NCI-H146 treated with DMSO at 0.1 percent for 48 hours (cell line): ENCODE data around the gene AP1AR.
"Not testable (repeated sequence)": the region's sequence is repeated elsewhere in the genome, so short reads cannot be mapped to it uniquely, and the experiment has no call there.

Experiments
- DNase-seq: peaks from one replicate; lab custom pipeline; 2025; ENCODE audit not compliant: unreplicated experiment; lab: John Stamatoyannopoulos, UW

The AP1AR gene

DNA sequence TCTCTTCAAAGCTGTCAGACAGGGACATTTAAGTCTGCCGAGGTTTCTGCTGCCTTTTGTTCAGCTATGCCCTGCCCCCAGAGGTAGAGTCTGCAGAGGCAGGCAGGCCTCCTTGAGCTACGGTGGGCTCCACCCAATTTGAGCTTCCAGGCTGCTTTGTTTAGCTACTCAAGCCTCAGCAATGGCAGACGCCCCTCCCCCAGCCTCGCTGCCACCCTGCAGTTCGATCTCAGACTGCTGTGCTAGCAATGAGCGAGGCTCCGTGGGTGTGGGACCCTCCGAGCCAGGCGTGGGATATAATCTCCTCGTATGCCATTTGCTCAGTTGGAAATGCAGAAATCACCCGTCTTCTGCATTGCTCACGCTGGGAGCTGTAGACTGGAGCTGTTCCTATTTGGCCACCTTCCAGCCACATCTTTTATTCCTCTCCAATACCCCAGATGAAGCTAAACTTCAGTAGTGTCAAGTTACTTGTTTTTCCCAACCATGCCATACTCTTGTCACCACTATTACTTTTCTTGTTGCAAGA is 77.7 kb downstream of the AP1AR start:
- not testable (repeated sequence) for DNase-seq

GRCh38 chr4:112311516-112311915 is 79.9 kb downstream of the AP1AR start:
- DNase-seq = no peak

DNA sequence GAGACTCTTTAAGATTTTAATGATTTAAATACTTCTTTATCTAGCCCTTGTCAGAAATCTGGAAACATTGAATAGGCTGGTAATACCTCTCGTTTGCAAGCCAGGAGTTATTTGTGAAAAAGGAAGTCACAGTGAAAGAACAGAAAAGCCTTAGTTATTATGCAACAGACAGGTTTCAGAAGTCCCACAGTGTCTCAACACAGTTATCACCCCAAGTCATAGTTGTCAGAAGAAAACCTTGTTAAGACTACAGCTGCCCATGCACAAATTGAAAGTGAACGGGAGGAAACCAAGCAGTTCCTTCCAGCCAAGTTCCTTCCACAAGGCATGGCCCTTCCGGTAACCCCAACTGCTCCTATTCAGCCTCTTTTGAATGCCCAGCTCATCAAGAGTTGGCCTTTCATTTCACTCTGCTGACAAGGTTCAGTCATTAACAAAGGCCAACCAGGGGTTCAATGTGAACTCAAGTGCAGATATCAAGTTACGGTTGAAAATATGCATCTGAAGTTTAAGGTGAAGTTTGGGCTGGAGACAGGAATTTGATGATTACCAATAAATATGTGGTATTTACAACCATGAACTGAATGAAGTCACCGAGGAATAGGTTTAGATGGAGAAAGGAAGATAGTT is 81.1 kb downstream of the AP1AR start:
- no peak for DNase-seq

GRCh38 chr4:112315446-112315845 is 83.9 kb downstream of the AP1AR start:
- DNase-seq = no peak

DNA sequence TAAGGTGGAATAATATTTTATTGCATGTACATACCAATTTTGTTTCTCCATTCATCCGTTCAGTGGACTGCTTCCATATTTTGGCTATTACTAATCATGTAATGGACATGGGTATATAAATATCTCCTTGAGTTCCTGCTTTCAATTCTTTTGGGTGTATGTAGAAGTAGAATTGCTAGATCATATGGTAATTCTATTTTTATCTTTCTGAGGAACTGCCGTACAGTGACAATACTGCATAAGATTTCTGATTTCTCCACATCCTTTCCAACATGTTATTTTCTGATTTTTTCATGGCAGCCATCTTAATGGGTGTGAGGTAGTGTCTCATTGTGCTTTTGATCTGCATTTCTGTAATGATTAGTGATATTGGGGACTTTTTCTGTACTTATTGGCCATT is 84.8 kb downstream of the AP1AR start:
- no peak for DNase-seq

GRCh38 chr4:112318239-112319142 is 86.9 kb downstream of the AP1AR start:
- DNase-seq = no peak
